BJ (cell line): ENCODE data around the gene GOLGA8N. TPM values are rescaled to one million over a fixed set of nuclear protein-coding genes. Genes with fewer than 3 reads are reported as not detected.

ENCODE experiments used
- CTCF ChIA-PET: fragments of 350-600 bp; formaldehyde crosslinking; extraction: SDS; loops from one replicate; lab custom pipeline; 2021; ENCODE audit warnings: antibody characterized with exemption, inconsistent platforms; lab: Yijun Ruan, JAX
- POLR2A ChIA-PET: fragments of 300-600 bp; sonication (Branson Sonifier 250); formaldehyde crosslinking; extraction: SDS; loops from one replicate; lab custom pipeline; 2021; ENCODE audit warnings: antibody characterized with exemption; lab: Charles Lee
- DNase-seq: peaks from one replicate; pipeline ENCODE4 v3.0.0-alpha.2; 2011; ENCODE audit warnings: low read depth
- H3K27me3 ChIP-seq: 2 replicates; pipeline ENCODE4 v1.6.0; 2011; ENCODE audit warnings: low read length; ENCODE audit not compliant: control insufficient read depth, insufficient read depth
- H3K36me3 ChIP-seq: 2 replicates; pipeline ENCODE4 v1.5.1; 2011; ENCODE audit warnings: low read length; ENCODE audit not compliant: control insufficient read depth, insufficient read depth
- H3K4me3 ChIP-seq: 2 replicates; pipeline ENCODE4 v1.5.1; 2011; ENCODE audit warnings: low read depth, mild to moderate bottlenecking, control low read depth, low read length
- CTCF ChIP-seq: IDR thresholded peaks from 2 replicates; pipeline ENCODE4 v1.5.1; 2011; ENCODE audit warnings: low read depth, mild to moderate bottlenecking, control low read depth, inconsistent platforms, low read length, moderate library complexity; ENCODE audit not compliant: insufficient read depth
- polyA plus RNA-seq: library from polyadenylated mRNA; depleted of rRNA; stranded (reverse); fragments of >200 nt; gene quantifications from 2 replicates; pipeline ENCODE4 v1.2.3, GENCODE V29; 2011

The GOLGA8N gene
- polyA plus RNA-seq, 1 experiment: 2.9 TPM

- Histone ChIP-seq H3K4me3 (no peak overlapping the region), H3K27me3 (no peaks in the 10 kb centered on the region), H3K36me3 (no peaks in the 10 kb centered on the region)
- TF ChIP-seq CTCF: no peak
- CTCF ChIA-PET: no interaction called here
- POLR2A ChIA-PET: no interaction called here
- no peak for DNase-seq
Measured at GRCh38 chr15:32642667-32643435, 49.6 kb downstream of the GOLGA8N start.

DNA sequence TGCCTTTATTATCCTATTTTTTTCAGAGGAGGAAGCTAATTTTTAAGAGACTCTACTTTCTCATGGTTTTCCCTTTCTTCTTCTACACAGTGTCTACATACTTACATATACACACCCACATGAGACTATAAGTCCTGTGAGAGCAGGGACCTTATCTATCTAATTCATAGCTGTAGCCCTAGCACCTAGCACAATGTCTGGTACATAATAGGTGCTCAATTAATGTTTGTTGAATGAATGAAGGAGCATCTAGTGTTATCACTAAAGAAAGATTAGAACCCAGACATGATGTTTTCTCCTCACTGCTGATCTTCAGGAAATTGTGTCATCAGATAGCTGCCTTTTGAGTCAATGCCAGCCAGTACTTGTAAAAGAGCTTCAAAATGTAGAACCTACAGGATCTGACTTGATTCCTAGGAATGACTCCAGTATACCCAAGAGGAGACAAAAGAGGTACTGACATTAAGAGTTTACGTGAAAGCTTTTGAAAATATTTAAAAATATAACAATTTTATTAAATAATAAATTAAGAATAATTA lies 50.7 kb downstream of the GOLGA8N start:
- no peak for TF ChIP-seq CTCF
- H3K36me3 ChIP-seq: no peaks in the 10 kb centered on the region
- no peaks in the 10 kb centered on the region for H3K27me3 ChIP-seq
- ChIA-PET POLR2A (no interaction called here), CTCF (interaction anchor here (0.7 to 1.9 kb wide), 6 partner anchors 14 to 352 kb away, joined by 3 to 7 read pairs (median 6); no protein-coding TSS in a partner anchor)
- H3K4me3 ChIP-seq: no peak overlapping the region
- DNase-seq: no peak

DNA sequence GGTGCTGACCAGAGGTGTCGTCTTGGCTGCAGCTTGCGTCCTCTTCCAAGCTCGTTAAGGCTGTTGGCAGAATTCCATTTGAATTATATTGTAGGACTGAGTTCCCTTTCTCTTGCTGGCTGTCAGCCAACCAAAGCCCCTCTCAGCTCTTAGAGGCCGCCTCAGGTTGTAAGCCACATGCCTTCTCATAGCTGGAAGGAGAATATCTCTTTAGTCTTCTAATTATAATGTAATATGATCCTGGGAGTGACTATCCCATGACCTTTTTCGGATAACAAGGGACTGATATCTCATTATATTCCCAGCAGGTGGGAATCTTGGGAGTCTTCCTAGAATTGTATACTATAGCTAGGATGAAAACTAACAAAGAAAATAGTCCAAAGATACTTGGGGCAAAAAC lies 53.0 kb downstream of the GOLGA8N start:
- no peak for DNase-seq
- POLR2A ChIA-PET: no interaction called here
- Histone ChIP-seq H3K36me3 (no peaks in the 10 kb centered on the region), H3K27me3 (no peaks in the 10 kb centered on the region; the same call in 1 of the 2 replicates), H3K4me3 (no peak overlapping the region)
- TF ChIP-seq CTCF: no peak
- CTCF ChIA-PET: interaction anchor here (1.0 to 1.2 kb wide), 2 partner anchors 19 to 352 kb away, joined by 3 to 4 read pairs; no protein-coding TSS in a partner anchor

GRCh38 chr15:32649342-32649741 lies 56.1 kb downstream of the GOLGA8N start:
- DNase-seq: no peak
- POLR2A ChIA-PET: no interaction called here

More at GRCh38 chr15:32649342-32649741, 56.1 kb downstream of the GOLGA8N start:
- Histone ChIP-seq H3K36me3 (0 out of 2 replicates have a peak, but pooled peaks cover 1% of the 10 kb centered on the region), H3K27me3 (no peaks in the 10 kb centered on the region; the same call in 1 of the 2 replicates), H3K4me3 (no peak overlapping the region)
- peak; percentile 66 for TF ChIP-seq CTCF
- CTCF ChIA-PET: interaction anchor here (0.7 to 5.5 kb wide), 28 partner anchors 8 to 485 kb away, joined by 3 to 101 read pairs (median 4); partner anchors contain the start of gene SCG5
